HG03060 (cell line): ENCODE results near the gene CLK4.

Experiments
- ATAC-seq: cut with Tn5 transposase; IDR thresholded peaks from one replicate; pipeline ENCODE4 v1.9.1; 2021; ENCODE audit warnings: low read depth, moderate number of reproducible peaks; ENCODE audit not compliant: unreplicated experiment

The CLK4 gene

GRCh38 chr5:178560911-178561310 lies 65.9 kb downstream of the CLK4 start:
- ATAC-seq = no peak

GRCh38 chr5:178557416-178557815 lies 69.4 kb downstream of the CLK4 start:
- no peak for ATAC-seq

- no peak for ATAC-seq
Measured at GRCh38 chr5:178555771-178556211, 71.1 kb downstream of the CLK4 start.

GRCh38 chr5:178555005-178555404 lies 71.8 kb downstream of the CLK4 start:
- ATAC-seq = no peak

DNA sequence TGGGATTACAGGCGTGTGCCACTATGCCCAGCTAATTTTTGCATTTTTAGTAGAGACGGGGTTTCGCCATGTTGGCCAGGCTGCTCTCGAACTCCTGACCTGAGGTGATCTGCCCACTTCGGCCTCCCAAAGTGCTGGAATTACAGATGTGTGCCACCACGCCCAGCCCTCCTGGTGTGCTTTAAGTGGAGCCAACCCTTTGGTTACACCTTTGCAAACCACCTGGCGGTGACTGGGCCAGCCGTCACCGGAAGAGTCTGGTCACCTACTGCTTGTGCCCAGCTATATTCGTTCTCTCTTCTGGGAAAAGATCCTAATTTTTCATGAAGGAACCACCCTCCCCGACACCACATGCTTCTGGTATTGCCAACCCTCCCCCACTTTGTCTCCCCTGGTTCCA lies 72.5 kb downstream of the CLK4 start:
- no peak for ATAC-seq

GRCh38 chr5:178553517-178553916 lies 73.3 kb downstream of the CLK4 start:
- no peak for ATAC-seq
